HCT116 (cell line): ENCODE data around the gene TAS2R60. TPM values are rescaled to one million over a fixed set of nuclear protein-coding genes. Genes with fewer than 3 reads are reported as not detected.

Experiments used
- ATAC-seq: fragments of 200-7000 bp; cut with Tn5 transposase; 2 replicates; pipeline ENCODE4 v1.9.1; 2020; ENCODE audit warnings: mild to moderate bottlenecking, moderate library complexity
- BruUV-seq: library from RNA; stranded (reverse); fragments of 400-500 nt; replicated peaks from 2 replicates; lab custom pipeline; 2021; lab: Mats Ljungman, UMichigan
- CTCF ChIA-PET: fragments of 300-600 bp; sonication (Branson Sonifier 250); formaldehyde crosslinking; loops from one replicate; lab custom pipeline; 2021; ENCODE audit warnings: antibody characterized with exemption; lab: Charles Lee
- POLR2A ChIA-PET: fragments of 300-600, 350-600 bp; sonication (Branson Sonifier 250); formaldehyde crosslinking; loops from one replicate; lab custom pipeline; 2021; ENCODE audit warnings: antibody characterized with exemption; lab: Charles Lee
- RAD21 ChIA-PET, 2 experiments: fragments of 300-600 bp; sonication (Branson Sonifier 250); formaldehyde crosslinking; loops; one replicate each; lab custom pipeline; 2023; ENCODE audit warnings: low total read pairs in 2 of 2; ENCODE audit not compliant: uncharacterized antibody in 2 of 2, unreplicated experiment in 2 of 2, low non-redundant PET in 1 of 2; lab: Charles Lee
- DNase-seq: peaks from one replicate; pipeline ENCODE4 v3.0.0-alpha.2; 2010; ENCODE audit warnings: low read depth, low spot score
- H2AFZ ChIP-seq: fragments of 200-600 bp; shearing (Covaris generic), sonication (generic); 2 replicates; pipeline ENCODE4 v1.6.1; 2017; ENCODE audit warnings: low read depth, mixed run types, mixed read lengths, antibody characterized with exemption, low read length; ENCODE audit not compliant: poor library complexity, severe bottlenecking
- H3K27ac ChIP-seq: 2 replicates; pipeline ENCODE4 v1.5.1; 2012; ENCODE audit warnings: low read depth, low read length
- H3K27me3 ChIP-seq: fragments of 200-600 bp; sonication (generic); 2 replicates; pipeline ENCODE4 v1.6.1; 2016; ENCODE audit warnings: mixed run types, low read length, mixed read lengths; ENCODE audit not compliant: insufficient read depth
- H3K36me3 ChIP-seq, 2 experiments: fragments of 200-500 bp in 1 of 2; fragments of 200-600 bp in 1 of 2; sonication (Bioruptor generic) in 1 of 2; sonication (generic) in 1 of 2; 2 replicates each; pipeline versions ENCODE4 v1.5.1 to v1.6.1; 2014 to 2016; ENCODE audit warnings: low read length in 2 of 2, inconsistent platforms in 1 of 2, mixed read lengths in 1 of 2, mixed run types in 1 of 2; ENCODE audit not compliant: insufficient read depth in 2 of 2, control insufficient read depth in 1 of 2
- H3K4me1 ChIP-seq, 2 experiments: fragments of 200-600 bp in 1 of 2; sonication (generic) in 1 of 2; 2 replicates each; pipeline versions ENCODE4 v1.5.1 to v1.6.1; 2012 to 2017; ENCODE audit warnings: low read length in 2 of 2, inconsistent platforms in 1 of 2, mild to moderate bottlenecking in 1 of 2, mixed read lengths in 1 of 2, mixed run types in 1 of 2, moderate library complexity in 1 of 2; ENCODE audit not compliant: insufficient read depth in 2 of 2, control insufficient read depth in 1 of 2
- H3K4me2 ChIP-seq: fragments of 200-600 bp; sonication (generic); 2 replicates; pipeline ENCODE4 v1.6.1; 2017; ENCODE audit warnings: mixed run types, low read length, mixed read lengths
- H3K4me3 ChIP-seq, 2 experiments: fragments of 200-600 bp in 1 of 2; sonication (generic) in 1 of 2; replicated peaks in 1 of 2; 2 replicates each; pipeline ENCODE4 v1.5.1; 2011 to 2016; ENCODE audit warnings: low read length in 2 of 2, control low read depth in 1 of 2, low read depth in 1 of 2, mild to moderate bottlenecking in 1 of 2, mixed read lengths in 1 of 2, mixed run types in 1 of 2
- H3K79me2 ChIP-seq: fragments of 200-600 bp; sonication (generic); 2 replicates; pipeline ENCODE4 v1.6.1; 2017; ENCODE audit warnings: mild to moderate bottlenecking, mixed run types, low read length, moderate library complexity, mixed read lengths; ENCODE audit not compliant: insufficient read depth
- H3K9ac ChIP-seq: fragments of 200-600 bp; sonication (generic); 2 replicates; pipeline ENCODE4 v1.6.1; 2016; ENCODE audit warnings: low read length, mixed read lengths
- H3K9me2 ChIP-seq: fragments of 200-600 bp; sonication (generic), shearing (Covaris generic); 2 replicates; pipeline ENCODE4 v1.6.1; 2017; ENCODE audit warnings: mixed run types, mild to moderate bottlenecking, moderate library complexity; ENCODE audit not compliant: insufficient read depth
- H3K9me3 ChIP-seq, 2 experiments: fragments of 200-500 bp in 1 of 2; fragments of 200-600 bp in 1 of 2; sonication (Bioruptor generic) in 1 of 2; sonication (generic) in 1 of 2; 2 replicates each; pipeline ENCODE4 v1.6.1; 2014 to 2017; ENCODE audit warnings: low read length in 2 of 2, mixed read lengths in 2 of 2, inconsistent platforms in 1 of 2, low read depth in 1 of 2, mild to moderate bottlenecking in 1 of 2, mixed run types in 1 of 2, moderate library complexity in 1 of 2; ENCODE audit not compliant: control insufficient read depth in 1 of 2, insufficient read depth in 1 of 2
- H4K20me1 ChIP-seq: fragments of 200-600 bp; sonication (generic), shearing (Covaris generic); 2 replicates; pipeline ENCODE4 v1.6.1; 2017; ENCODE audit warnings: mixed run types, mild to moderate bottlenecking, moderate library complexity; ENCODE audit not compliant: insufficient read depth
- ATF3 ChIP-seq: IDR thresholded peaks from 2 replicates; pipeline ENCODE4 v1.6.1; 2012
- CBX3 ChIP-seq: IDR thresholded peaks from 2 replicates; pipeline ENCODE4 v1.6.1; 2012; ENCODE audit warnings: low read depth
- CEBPB ChIP-seq: IDR thresholded peaks from 2 replicates; pipeline ENCODE4 v1.6.1; 2012; ENCODE audit warnings: low read depth
- CTCF ChIP-seq, 3 experiments: fragments of 200-600 bp in 1 of 3; sonication (generic) in 1 of 3; IDR thresholded peaks in 2 of 3; conservative IDR thresholded peaks in 1 of 3; 2 replicates each; pipeline ENCODE4 v1.5.1; 2012 to 2017; ENCODE audit warnings: low read depth in 2 of 3, low read length in 2 of 3, antibody characterized with exemption in 1 of 3, borderline replicate concordance in 1 of 3, control low read depth in 1 of 3, mild to moderate bottlenecking in 1 of 3, mixed read lengths in 1 of 3, mixed run types in 1 of 3, moderate library complexity in 1 of 3; ENCODE audit not compliant: insufficient read depth in 1 of 3
- EGR1 ChIP-seq: IDR thresholded peaks from 2 replicates; pipeline ENCODE4 v1.6.1; 2012; ENCODE audit warnings: low read depth
- ELF1 ChIP-seq: IDR thresholded peaks from 2 replicates; pipeline ENCODE4 v1.6.1; 2012; ENCODE audit warnings: low read depth, borderline replicate concordance
- EZH2 ChIP-seq: fragments of 200-600 bp; sonication (generic); IDR thresholded peaks from 2 replicates; pipeline ENCODE4 v1.6.1; 2017; ENCODE audit warnings: antibody characterized with exemption, mixed run types
- EZH2phosphoT487 ChIP-seq: fragments of 200-600 bp; IDR thresholded peaks from 2 replicates; pipeline ENCODE4 v1.6.1; 2018; ENCODE audit warnings: antibody characterized with exemption, borderline replicate concordance
- FOSL1 ChIP-seq: IDR thresholded peaks from 2 replicates; pipeline ENCODE4 v1.6.1; 2012; ENCODE audit warnings: low read depth
- JUND ChIP-seq: IDR thresholded peaks from 2 replicates; pipeline ENCODE4 v1.6.1; 2012
- MAX ChIP-seq: IDR thresholded peaks from 2 replicates; pipeline ENCODE4 v1.6.1; 2012
- POLR2A ChIP-seq: IDR thresholded peaks from 2 replicates; pipeline ENCODE4 v1.7.0; 2011; ENCODE audit warnings: borderline replicate concordance; ENCODE audit not compliant: insufficient read depth, insufficient read length; ENCODE audit errors: extremely low read depth
- REST ChIP-seq: IDR thresholded peaks from 2 replicates; pipeline ENCODE4 v1.6.1; 2012; ENCODE audit warnings: low read depth
- SIN3A ChIP-seq: IDR thresholded peaks from 2 replicates; pipeline ENCODE4 v1.6.1; 2012; ENCODE audit warnings: low read depth
- SP1 ChIP-seq: IDR thresholded peaks from 2 replicates; pipeline ENCODE4 v1.6.1; 2012; ENCODE audit warnings: low read depth
- SRF ChIP-seq: IDR thresholded peaks from 2 replicates; pipeline ENCODE4 v1.6.1; 2012; ENCODE audit warnings: low read depth
- TCF7L2 ChIP-seq: IDR thresholded peaks from 2 replicates; pipeline ENCODE4 v1.7.0; 2011; ENCODE audit warnings: borderline replicate concordance, inconsistent platforms; ENCODE audit not compliant: insufficient read depth, insufficient read length; ENCODE audit errors: extremely low read depth
- ZFX ChIP-seq: fragments of 450-650 bp; IDR thresholded peaks from 2 replicates; pipeline ENCODE4 v1.6.1; 2017
- ZNF274 ChIP-seq: fragments of 200-500 bp; sonication (Bioruptor generic); IDR thresholded peaks from 2 replicates; pipeline ENCODE4 v1.6.1; 2014; ENCODE audit warnings: mild to moderate bottlenecking, low read depth, low read length, inconsistent platforms
- intact Hi-C: fragments of 100-400 bp; cut with micrococcal nuclease; formaldehyde crosslinking; loops from 2 replicates; pipeline ENCODE4 v1.10.0; 2022
- total RNA-seq: library from RNA; stranded (reverse); gene quantifications from one replicate; pipeline ENCODE4 v1.2.1, GENCODE V29; 2021; ENCODE audit not compliant: unreplicated experiment

TAS2R60 gene
- total RNA-seq, 1 experiment from 2014 or later: not detected

GRCh38 chr7:143405173-143406001 lies 37.9 kb upstream of the TAS2R60 start:
- intact Hi-C loops: loop anchor here (5.0 kb wide), 2 partner anchors 103 to 148 kb away; no protein-coding TSS in a partner anchor

More at GRCh38 chr7:143405173-143406001, 37.9 kb upstream of the TAS2R60 start:
- TF ChIP-seq CEBPB (no peak), ZFX (no peak), ATF3 (no peak), EGR1 (no peak), EZH2 (no peak), EZH2phosphoT487 (no peak), SP1 (no peak), SIN3A (no peak), ZNF274 (no peak), POLR2A (no peak), TCF7L2 (no peak), REST (no peak), SRF (no peak), JUND (no peak), MAX (no peak), ELF1 (no peak), FOSL1 (no peak), CBX3 (no peak), CTCF (IDR thresholded peaks at IDR 0.05 in 2 of 3, conservative IDR thresholded peaks at IDR 0.05 in 1 of 3; ENCODE audit: borderline replicate concordance in 1 of 3, insufficient read depth in 1 of 3, low read depth in 2 of 3, low read length in 2 of 3) (no peak)
- no peak for DNase-seq
- RAD21 ChIA-PET: no interaction called here
- Histone ChIP-seq H2AFZ (no peak overlapping the region), H3K9ac (no peak overlapping the region), H3K27ac (no peak overlapping the region), H3K36me3 (no peaks in the 10 kb centered on the region; a peak in 2 of 4 replicates), H3K9me2 (no peaks in the 10 kb centered on the region), H3K9me3 (no peaks in the 10 kb centered on the region), H3K27me3 (no peaks in the 10 kb centered on the region), H3K4me3 (no peak overlapping the region), H3K4me2 (no peak overlapping the region), H3K79me2 (peaks cover 3% of the 10 kb centered on the region; the same call in 1 of the 2 replicates), H3K4me1 (peaks cover 15 to 22% of the 10 kb centered on the region in 2 experiments; a peak in 3 of 4 replicates), H4K20me1 (no peaks in the 10 kb centered on the region)
- no peak for ATAC-seq
- POLR2A ChIA-PET: interaction anchor here (1.6 kb wide), 1 partner anchor 9 kb away, joined by 5 read pairs; no protein-coding TSS in a partner anchor
- BruUV-seq: no TSS peak
- CTCF ChIA-PET: interaction anchor here (0.6 kb wide), 1 partner anchor 25 kb away, joined by 3 read pairs; no protein-coding TSS in a partner anchor
